AG09309 (cell line): ENCODE data around the gene SLC36A2.

Source experiments
- DNase-seq: peaks from one replicate; pipeline ENCODE4 v3.0.0-alpha.2; 2010; ENCODE audit warnings: low read depth
- H3K4me3 ChIP-seq: 2 replicates; pipeline ENCODE4 v1.5.1; 2011; ENCODE audit warnings: mild to moderate bottlenecking, low read depth, low read length, moderate library complexity; ENCODE audit not compliant: control insufficient read depth
- CTCF ChIP-seq: IDR thresholded peaks from 2 replicates; pipeline ENCODE4 v1.5.1; 2011; ENCODE audit warnings: mild to moderate bottlenecking, low read depth, low read length, inconsistent platforms; ENCODE audit not compliant: insufficient read depth, control insufficient read depth; ENCODE audit errors: missing control alignments

The SLC36A2 gene

GRCh38 chr5:151351671-151352070 is 4.3 kb upstream of the SLC36A2 start:
- TF ChIP-seq CTCF = no peak
- no peak for DNase-seq
- H3K4me3 ChIP-seq = no peak overlapping the region

GRCh38 chr5:151348789-151349188 is 1.4 kb upstream of the SLC36A2 start:
- DNase-seq = no peak
- no peak overlapping the region for H3K4me3 ChIP-seq
- no peak for TF ChIP-seq CTCF

GRCh38 chr5:151345808-151346478 is 1.4 kb downstream of the SLC36A2 start:
- H3K4me3 ChIP-seq = no peak overlapping the region
- no peak for DNase-seq
- TF ChIP-seq CTCF = no peak

- TF ChIP-seq CTCF = no peak
- no peak overlapping the region for H3K4me3 ChIP-seq
These were observed 2.1 kb downstream of the SLC36A2 start for GRCh38 chr5:151345187-151345807.

GRCh38 chr5:151344088-151344487 is 3.3 kb downstream of the SLC36A2 start:
- no peak overlapping the region for H3K4me3 ChIP-seq
- no peak for TF ChIP-seq CTCF
- no peak for DNase-seq

More at GRCh38 chr5:151345187-151345807, 2.1 kb downstream of the SLC36A2 start:
- no peak for DNase-seq

GRCh38 chr5:151340004-151340403 is 7.4 kb downstream of the SLC36A2 start:
- DNase-seq = no peak
- no peak for TF ChIP-seq CTCF
- H3K4me3 ChIP-seq = no peak overlapping the region
